Measurements from ENCODE around the gene CASP2.

The CASP2 gene

DNA sequence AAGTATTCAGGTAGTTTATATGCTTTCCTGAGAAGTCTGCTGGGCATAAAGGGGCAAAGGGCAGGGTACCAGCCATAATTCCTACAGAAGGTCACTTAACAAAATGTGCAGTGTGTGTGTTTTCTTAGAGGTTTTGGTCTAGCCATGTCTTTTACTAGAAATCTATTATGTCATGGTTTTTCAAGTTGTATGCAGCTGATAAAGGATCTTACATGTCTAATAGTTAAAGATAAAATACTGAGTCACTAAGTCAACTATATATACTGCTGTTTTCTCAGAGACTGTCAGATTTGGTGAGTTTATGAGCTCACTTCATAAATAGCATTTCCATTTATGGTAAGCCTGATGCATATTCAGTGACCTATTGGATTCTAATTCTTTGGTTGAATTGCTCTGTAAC lies 7.7 kb downstream of the CASP2 start:
- TF ChIP-seq, protein P1, sequence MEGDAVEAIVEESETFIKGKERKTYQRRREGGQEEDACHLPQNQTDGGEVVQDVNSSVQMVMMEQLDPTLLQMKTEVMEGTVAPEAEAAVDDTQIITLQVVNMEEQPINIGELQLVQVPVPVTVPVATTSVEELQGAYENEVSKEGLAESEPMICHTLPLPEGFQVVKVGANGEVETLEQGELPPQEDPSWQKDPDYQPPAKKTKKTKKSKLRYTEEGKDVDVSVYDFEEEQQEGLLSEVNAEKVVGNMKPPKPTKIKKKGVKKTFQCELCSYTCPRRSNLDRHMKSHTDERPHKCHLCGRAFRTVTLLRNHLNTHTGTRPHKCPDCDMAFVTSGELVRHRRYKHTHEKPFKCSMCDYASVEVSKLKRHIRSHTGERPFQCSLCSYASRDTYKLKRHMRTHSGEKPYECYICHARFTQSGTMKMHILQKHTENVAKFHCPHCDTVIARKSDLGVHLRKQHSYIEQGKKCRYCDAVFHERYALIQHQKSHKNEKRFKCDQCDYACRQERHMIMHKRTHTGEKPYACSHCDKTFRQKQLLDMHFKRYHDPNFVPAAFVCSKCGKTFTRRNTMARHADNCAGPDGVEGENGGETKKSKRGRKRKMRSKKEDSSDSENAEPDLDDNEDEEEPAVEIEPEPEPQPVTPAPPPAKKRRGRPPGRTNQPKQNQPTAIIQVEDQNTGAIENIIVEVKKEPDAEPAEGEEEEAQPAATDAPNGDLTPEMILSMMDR (conservative IDR thresholded peaks at IDR 0.05) = no peak
- TF ChIP-seq ZFX (IDR thresholded peaks at IDR 0.05) = no peak
- no peak overlapping the region for H3K27ac ChIP-seq

DNA sequence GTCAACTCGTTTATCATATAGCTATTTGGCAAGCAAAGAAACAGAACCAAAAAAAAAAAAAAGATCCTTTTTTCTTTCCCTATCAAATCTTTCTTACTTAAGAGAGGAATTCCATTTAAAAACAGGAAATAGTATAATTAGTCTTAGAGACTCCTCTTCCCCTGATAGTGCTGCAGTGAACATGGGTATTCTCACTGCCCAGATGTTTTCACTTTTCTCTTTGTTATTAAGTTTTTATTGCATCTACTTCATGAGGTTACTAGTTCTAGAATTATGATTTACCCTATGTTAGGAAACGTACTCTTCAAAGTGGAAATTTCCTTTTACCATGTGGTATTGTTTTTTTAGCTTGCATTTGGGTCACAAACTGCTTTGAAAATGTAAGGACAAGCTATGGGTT lies 8.5 kb downstream of the CASP2 start:
- TF ChIP-seq, protein P1 (conservative IDR thresholded peaks at IDR 0.05) = no peak
- no peak for TF ChIP-seq ZFX (IDR thresholded peaks at IDR 0.05)
- H3K27ac ChIP-seq = no peak overlapping the region

DNA sequence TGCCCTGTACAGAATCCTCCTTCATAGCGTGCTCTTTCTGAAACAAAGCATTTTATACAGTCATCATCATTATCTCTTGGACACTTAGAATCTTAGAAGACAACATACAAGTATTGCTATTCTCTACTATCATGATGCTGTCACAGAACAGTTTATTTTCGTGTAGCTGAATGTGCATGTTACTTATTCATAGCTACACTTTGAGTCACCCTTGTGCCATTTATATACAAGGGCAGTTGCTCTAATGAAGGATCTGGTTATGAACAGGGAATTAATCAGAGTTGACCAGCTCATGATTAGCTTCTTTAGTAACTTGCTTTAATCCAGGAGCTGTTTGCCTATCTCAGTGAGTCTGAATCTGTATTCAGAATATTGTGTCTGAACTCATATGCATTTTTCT lies 11.2 kb downstream of the CASP2 start:
- no peak overlapping the region for H3K27ac ChIP-seq
- TF ChIP-seq, protein P1 (conservative IDR thresholded peaks at IDR 0.05) = no peak
- TF ChIP-seq ZFX (IDR thresholded peaks at IDR 0.05) = no peak

DNA sequence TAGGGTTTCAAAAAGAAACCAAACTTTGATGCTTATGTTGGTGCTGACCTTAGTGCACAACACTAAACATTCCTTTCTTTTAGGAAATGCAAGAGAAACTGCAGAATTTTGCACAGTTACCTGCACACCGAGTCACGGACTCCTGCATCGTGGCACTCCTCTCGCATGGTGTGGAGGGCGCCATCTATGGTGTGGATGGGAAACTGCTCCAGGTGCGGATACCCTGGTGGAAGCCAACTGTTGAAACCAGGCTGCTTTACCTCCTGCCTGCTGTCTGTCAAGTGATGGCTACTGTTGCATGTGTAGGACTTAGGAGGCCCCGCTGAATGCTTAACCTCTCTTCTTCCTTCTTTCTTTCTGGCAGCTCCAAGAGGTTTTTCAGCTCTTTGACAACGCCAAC lies 11.7 kb downstream of the CASP2 start:
- TF ChIP-seq, protein P1 (conservative IDR thresholded peaks at IDR 0.05) = peak; percentile 83
- no peak for TF ChIP-seq ZFX (IDR thresholded peaks at IDR 0.05)
- H3K27ac ChIP-seq = peak overlapping the region; percentile 61

DNA sequence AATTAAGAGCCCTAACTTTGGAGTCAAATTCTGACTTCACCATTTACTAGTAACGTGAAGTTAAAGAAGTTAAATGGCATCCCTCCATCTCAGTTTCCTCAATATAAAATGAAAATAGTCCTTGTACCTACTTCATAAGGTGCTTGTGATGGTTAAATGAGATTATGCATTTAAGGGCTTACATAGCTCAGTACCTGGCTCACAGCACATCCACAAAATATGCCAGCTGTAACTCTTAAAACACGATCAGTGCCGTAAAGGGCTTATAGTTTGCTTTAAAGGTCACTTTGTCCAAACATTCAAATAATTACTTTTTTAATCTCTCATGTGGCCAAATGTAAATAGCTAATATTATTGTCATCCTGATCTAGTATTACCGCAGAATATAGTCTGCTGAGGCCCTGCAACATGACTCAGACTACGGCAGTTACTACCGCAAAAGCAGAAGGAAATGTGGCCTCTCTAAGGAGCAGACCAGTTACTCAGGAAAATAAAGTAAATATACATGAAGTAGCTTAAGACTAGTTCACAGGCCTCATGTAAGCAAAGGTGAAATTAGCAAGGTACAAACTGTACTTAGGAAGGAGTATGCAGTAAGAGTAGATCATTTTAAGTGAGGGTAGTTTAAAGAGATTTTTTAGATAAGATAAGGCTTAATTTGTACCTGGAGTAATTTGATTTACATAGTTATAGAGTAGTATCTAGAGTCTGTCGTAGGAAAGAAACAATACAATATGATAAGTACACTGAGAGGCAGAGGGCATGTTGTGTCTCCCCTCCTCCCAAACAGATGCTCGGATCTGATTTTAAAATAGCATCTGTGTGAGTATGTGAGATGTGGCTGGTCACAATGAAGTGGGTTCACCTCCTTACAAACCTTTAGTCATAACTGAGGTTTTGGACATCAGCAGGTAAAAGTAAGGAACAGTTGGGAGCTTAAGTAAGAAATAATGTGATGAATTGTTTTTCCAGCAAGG lies 13.1 kb downstream of the CASP2 start:
- H3K27ac ChIP-seq = peak overlapping the region; percentile 61; the same call in 1 of the 2 replicates
- TF ChIP-seq ZFX (IDR thresholded peaks at IDR 0.05) = no peak
- TF ChIP-seq, protein P1 (conservative IDR thresholded peaks at IDR 0.05) = no peak

DNA sequence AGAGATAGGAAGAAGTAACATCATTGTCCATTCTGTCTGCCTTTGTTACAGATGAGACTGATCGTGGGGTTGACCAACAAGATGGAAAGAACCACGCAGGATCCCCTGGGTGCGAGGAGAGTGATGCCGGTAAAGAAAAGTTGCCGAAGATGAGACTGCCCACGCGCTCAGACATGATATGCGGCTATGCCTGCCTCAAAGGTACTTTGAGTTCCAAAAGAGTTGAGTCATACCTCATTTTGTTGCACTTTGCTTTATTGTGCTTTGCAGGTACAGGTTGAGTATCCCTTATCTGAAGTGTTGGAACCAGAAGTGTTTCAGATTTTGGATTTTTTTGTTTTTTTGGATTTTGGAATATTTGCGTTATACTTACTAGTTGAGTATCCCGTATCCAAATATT lies 15.6 kb downstream of the CASP2 start:
- no peak overlapping the region for H3K27ac ChIP-seq
- TF ChIP-seq ZFX (IDR thresholded peaks at IDR 0.05) = no peak
- TF ChIP-seq, protein P1 (conservative IDR thresholded peaks at IDR 0.05) = no peak

DNA sequence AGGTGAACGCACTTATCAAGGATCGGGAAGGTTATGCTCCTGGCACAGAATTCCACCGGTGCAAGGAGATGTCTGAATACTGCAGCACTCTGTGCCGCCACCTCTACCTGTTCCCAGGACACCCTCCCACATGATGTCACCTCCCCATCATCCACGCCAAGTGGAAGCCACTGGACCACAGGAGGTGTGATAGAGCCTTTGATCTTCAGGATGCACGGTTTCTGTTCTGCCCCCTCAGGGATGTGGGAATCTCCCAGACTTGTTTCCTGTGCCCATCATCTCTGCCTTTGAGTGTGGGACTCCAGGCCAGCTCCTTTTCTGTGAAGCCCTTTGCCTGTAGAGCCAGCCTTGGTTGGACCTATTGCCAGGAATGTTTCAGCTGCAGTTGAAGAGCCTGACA lies 16.8 kb downstream of the CASP2 start:
- no peak overlapping the region for H3K27ac ChIP-seq

More for the DNA sequence above, 16.8 kb downstream of the CASP2 start:
- TF ChIP-seq, protein P1 (conservative IDR thresholded peaks at IDR 0.05) = no peak
- TF ChIP-seq ZFX (IDR thresholded peaks at IDR 0.05) = no peak

All from C4-2B (cell line).